ENCODE measurements around the gene ZNF700.
"Not testable (repeated sequence)": the region's sequence is repeated elsewhere in the genome, so short reads cannot be mapped to it uniquely, and the experiment has no call there.

Gene ZNF700

GRCh38 chr19:11941361-11941887 is 16.5 kb downstream of the ZNF700 start:
- DNase-seq (ENCODE audit: low read depth), result not testable (repeated sequence)

- DNase-seq (ENCODE audit: low read depth), result no peak
Measured at GRCh38 chr19:11942008-11942842, 17.3 kb downstream of the ZNF700 start.

GRCh38 chr19:11942843-11943108 is 17.9 kb downstream of the ZNF700 start:
- DNase-seq (ENCODE audit: low read depth), result no peak

DNA sequence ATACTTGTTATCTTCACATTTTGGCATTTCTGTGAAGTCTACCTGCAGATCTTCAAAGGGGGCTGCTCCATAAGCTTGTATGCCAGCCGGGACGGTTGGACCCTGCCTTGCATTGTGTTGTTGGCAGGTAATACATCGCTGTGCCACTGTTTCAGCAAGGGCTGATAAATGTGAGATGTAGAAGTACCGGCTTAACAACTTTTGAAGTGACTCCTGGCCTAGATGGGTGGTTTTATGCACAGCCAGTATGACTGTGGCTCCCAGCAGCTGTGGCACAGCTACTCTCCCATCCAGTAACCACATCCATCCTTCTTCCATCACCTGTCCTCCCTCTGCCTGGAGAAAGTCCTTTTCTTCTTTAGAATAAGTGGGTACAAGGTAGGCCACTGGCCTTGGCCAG is 19.7 kb downstream of the ZNF700 start:
- DNase-seq (ENCODE audit: low read depth), result no peak

DNA sequence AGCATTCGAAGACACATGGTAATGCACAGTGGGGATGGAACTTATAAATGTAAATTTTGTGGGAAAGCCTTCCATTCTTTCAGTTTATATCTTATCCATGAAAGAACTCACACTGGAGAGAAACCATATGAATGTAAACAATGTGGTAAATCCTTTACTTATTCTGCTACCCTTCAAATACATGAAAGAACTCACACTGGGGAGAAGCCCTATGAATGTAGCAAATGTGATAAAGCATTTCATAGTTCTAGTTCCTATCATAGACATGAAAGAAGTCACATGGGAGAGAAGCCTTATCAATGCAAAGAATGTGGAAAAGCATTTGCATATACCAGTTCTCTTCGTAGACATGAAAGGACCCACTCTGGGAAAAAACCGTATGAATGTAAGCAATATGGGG is 23.7 kb downstream of the ZNF700 start:
- no peak for DNase-seq (ENCODE audit: low read depth)

- DNase-seq (ENCODE audit: low read depth), result no peak
Measured at GRCh38 chr19:11949201-11949600, 24.3 kb downstream of the ZNF700 start.

DNA sequence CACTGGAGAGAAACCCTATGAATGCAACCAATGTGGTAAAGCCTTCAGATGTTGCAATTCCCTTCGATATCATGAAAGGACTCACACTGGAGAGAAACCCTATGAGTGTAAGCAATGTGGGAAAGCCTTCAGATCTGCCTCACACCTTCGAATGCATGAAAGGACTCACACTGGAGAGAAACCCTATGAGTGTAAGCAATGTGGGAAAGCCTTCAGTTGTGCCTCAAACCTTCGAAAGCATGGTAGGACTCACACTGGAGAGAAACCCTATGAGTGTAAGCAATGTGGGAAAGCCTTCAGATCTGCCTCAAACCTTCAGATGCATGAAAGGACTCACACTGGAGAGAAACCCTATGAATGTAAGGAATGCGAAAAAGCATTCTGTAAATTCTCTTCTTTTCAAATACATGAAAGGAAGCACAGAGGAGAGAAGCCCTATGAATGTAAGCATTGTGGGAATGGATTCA is 24.7 kb downstream of the ZNF700 start:
- not testable (repeated sequence) for DNase-seq (ENCODE audit: low read depth)

- no peak for DNase-seq (ENCODE audit: low read depth)
Measured at GRCh38 chr19:11950312-11950711, 25.4 kb downstream of the ZNF700 start.

DNA sequence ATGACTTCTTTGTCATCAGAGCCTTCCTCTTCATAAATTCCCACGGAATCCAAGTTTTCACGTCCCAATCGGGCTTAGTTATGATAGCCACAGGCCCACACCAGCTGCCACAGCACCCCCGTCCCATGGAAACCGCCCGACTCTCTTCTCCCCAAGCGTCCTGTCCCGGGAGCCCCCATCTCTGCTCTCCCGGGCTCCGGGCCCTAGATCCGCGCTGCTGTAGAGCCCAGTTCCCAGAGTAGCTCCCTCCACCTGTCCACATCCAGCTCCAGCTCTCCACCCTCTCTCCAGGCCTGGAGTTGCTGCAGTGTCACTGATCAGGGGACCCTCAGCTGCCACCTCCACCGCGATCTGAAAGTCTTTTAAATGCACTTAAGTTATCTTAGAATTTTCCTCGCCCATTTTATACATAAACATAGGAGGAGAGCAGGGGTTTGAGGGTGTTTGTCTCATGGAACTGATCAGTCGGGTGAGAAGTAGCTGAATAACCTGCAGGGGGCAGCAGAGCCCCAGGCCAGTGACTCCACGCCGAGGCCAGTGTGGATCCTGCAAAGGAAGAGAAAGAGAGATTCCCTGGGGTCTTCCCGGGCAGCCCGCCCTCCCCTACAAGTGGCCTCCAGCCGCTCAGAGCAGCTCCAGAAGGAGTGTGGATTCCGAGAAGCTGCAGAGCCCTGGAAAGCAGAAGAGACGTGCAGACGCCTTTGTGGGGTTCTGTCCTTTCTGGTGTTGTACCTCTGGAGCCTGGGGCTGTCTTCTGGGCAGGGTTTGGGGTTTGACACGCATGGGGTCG is 38.9 kb downstream of the ZNF700 start:
- DNase-seq (ENCODE audit: low read depth), result peak; percentile 33

DNA sequence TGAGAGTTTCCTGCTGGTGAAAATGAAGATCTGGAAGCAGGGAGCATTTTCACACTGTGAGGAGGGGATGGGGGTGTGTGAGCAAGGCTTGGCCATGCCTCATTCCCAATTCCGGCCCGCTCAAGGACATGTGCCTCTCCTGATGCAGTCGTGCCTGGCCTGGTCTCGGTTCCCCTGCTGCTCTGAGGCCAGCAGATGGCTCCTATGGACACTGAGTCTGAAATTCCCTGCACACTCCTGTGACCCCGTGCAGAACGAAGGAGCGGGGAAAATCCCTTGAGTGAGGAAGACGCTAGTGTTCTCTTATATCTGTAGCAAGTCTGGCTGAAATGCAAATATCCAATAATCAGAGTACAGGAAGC is 39.6 kb downstream of the ZNF700 start:
- DNase-seq (ENCODE audit: low read depth), result no peak

DNA sequence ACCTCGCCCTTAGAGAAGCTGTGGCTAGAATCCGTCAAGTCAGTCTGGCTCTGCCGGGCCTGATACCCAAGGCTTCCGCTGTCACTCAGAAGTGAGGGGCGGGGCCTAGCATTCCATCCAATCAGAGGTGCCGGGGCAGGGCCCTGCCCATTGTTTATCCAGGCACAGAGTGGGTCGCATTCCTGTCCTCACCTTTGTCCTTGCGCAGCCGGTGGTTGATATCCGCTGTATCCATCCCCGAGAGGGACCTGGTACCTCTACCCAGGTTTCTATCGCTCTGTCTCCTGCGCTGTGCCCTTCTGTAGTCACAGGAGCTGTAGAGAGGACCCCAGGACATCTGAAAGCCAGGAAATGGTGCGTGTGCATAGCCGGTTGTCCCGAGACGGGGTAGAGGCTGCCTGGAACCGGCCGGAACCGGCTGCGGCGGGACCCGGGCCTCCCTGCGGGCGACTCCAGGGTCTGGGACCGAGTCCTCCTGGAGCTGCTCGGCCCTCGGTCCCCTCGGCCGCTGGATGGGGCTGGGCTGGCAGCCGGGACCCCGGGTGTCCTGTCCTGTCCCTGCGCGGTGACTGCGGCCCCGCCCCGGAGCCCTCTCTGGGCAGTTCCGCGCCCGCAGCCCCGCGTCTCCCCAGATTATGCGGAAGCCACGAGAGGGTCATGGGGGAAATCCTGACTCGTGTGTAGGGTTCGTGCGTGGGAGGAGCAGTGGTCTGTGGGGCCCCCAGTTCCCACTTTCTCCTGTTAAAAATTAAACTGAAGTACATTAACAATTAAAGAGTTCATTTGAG is 40.1 kb downstream of the ZNF700 start, which contains the start of gene ZNF763:
Gene ZNF763, plus strand, starts transcription at position 183 of the 788 bp plus-strand sequence. Its CDS starts 169 bp downstream, at position 352.
- DNase-seq (ENCODE audit: low read depth), result peak; percentile 74

DNA sequence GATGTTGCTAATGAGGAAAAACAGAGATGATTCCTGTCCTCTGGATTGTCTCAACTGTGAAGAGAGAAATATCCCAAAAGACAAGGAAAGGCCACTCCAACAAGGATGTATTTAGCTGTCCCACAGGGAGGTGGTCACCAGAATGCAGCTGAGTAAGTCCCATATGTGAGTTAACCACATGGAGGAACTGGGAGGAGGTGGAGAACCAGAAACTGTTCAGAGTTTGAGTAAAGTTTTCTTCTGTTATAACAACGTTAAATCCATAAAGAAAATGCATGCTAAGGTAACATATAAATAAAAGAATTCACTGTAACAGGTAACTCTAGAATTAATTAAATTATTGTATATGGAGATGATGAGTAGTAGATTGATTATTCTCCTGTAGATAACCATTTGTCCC is 45.3 kb downstream of the ZNF700 start:
- no peak for DNase-seq (ENCODE audit: low read depth)

DNA sequence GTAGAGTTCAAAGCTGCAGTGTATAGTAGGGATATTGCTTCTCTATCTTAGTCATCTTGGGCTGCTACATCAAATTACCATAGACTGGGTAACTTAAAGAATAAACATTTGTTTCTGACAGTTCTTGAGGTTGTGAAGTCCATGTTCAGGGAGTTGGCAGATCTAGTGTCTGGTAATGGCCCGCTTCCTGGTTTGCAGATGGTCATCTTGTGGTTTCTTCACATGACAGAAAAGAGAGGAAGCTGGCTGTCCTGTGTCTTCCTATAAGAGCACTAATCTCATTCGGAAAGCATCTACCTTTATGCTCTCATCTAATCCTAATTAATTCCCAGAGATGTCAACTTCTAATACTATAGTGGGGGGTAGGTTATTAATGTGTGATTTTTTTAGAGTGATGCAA is 46.1 kb downstream of the ZNF700 start:
- no peak for DNase-seq (ENCODE audit: low read depth)

GRCh38 chr19:11973019-11973810 is 48.3 kb downstream of the ZNF700 start:
- no peak for DNase-seq (ENCODE audit: low read depth)

DNA sequence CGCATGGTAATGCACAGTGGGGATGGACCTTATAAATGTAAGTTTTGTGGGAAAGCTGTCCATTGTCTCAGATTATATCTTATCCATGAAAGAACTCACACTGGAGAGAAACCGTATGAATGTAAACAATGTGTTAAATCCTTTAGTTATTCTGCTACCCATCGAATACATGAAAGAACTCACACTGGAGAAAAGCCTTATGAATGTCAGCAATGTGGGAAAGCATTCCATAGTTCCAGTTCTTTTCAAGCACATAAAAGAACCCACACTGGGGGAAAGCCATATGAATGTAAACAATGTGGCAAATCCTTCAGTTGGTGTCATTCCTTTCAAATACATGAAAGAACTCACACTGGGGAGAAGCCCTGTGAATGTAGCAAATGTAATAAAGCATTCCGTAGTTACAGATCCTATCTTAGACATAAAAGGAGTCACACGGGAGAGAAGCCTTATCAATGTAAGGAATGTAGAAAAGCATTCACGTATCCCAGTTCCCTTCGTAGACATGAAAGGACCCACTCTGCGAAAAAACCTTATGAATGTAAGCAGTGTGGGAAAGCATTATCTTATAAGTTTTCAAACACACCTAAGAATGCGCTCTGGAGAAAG is 53.7 kb downstream of the ZNF700 start:
- DNase-seq (ENCODE audit: low read depth), result no peak

DNA sequence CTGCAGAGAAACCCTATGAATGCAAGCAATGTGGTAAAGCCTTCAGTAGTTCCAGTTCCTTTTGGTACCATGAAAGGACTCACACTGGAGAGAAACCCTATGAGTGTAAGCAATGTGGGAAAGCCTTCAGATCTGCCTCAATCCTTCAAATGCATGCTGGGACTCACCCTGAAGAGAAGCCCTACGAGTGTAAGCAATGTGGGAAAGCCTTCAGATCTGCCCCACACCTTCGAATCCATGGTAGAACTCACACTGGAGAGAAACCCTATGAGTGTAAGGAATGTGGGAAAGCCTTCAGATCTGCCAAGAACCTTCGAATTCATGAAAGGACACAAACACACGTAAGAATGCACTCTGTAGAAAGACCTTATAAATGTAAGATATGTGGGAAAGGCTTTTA is 54.6 kb downstream of the ZNF700 start:
- DNase-seq (ENCODE audit: low read depth), result no peak

DNA sequence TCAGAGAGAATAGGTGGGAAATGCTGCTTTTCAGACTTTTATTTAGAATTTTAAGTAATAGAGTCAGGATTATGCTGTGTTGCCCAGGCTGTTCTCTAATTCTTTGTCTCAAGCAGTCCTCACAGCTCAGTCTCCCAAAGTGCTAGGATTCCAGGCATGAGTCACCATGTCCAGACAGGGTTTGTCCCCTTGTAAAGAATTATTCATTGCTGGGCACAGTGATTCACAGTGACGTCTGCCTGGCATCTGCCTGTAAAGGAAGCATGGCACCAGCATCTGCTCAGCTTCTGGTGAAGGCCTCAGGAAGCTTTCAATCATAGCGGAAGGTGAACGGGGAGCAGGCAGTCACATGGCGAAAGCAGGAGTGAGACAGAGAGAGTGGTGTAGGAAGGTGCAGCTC is 57.6 kb downstream of the ZNF700 start:
- DNase-seq (ENCODE audit: low read depth), result no peak

DNA sequence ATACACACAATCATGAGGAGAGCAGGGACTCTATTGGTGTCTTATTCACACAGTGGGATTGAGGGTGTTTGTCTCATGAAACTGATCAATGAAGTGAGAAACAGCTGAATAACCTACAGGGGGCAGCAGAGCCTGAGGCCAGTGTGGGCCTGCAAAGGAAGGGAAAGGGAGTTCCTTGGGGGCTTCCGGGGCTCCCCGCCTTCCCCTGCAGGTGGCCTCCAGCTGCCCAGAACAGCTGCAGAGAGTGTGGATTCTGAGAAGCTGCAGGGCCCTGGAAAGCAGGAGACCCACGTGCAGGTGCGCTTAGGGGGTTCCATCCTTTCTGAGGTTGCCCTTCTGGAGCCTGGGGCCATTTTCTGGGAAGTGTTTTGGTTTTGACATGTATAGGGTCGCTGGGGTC is 60.1 kb downstream of the ZNF700 start:
- DNase-seq (ENCODE audit: low read depth), result no peak

- DNase-seq (ENCODE audit: low read depth), result no peak
Measured at GRCh38 chr19:11986754-11987153, 61.8 kb downstream of the ZNF700 start.

GRCh38 chr19:11987405-11988281 is 62.7 kb downstream of the ZNF700 start:
- DNase-seq (ENCODE audit: low read depth), result peak; percentile 83
